Activated CD4-positive, alpha-beta memory T cell treated with anti-CD3 and anti-CD28 coated beads, Interleukin-2, amount 10 ng/mL, durations not matched to agents 7 days and 5 days (primary cell): ENCODE data around the gene KLF3. TPM values are rescaled to one million over a fixed set of nuclear protein-coding genes. Genes with fewer than 3 reads are reported as not detected.

ENCODE experiments used
- CTCF ChIA-PET: fragments of 350-600 bp; sonication (Branson Sonifier 250); formaldehyde crosslinking; loops from one replicate; lab custom pipeline; 2021; ENCODE audit warnings: antibody characterized with exemption, inconsistent platforms; lab: Charles Lee
- POLR2A ChIA-PET: fragments of 350-600 bp; sonication (Branson Sonifier 250); formaldehyde crosslinking; loops from one replicate; lab custom pipeline; 2021; ENCODE audit warnings: antibody characterized with exemption; lab: Charles Lee
- DNase-seq: peaks from one replicate; pipeline ENCODE4 v3.0.0-alpha.2; 2020
- H3K27ac Mint-ChIP-seq: one replicate; pipeline ENCODE4 v1.8.0; 2021; ENCODE audit warnings: mild to moderate bottlenecking, mixed read lengths
- H3K27me3 Mint-ChIP-seq: one replicate; pipeline ENCODE4 v1.8.0; 2021; ENCODE audit warnings: mixed read lengths
- H3K36me3 Mint-ChIP-seq: one replicate; pipeline ENCODE4 v1.8.0; 2021; ENCODE audit warnings: low read depth, mixed read lengths
- H3K4me1 Mint-ChIP-seq: one replicate; pipeline ENCODE4 v1.8.0; 2021; ENCODE audit warnings: mixed read lengths
- H3K4me3 Mint-ChIP-seq: one replicate; pipeline ENCODE4 v1.8.0; 2021; ENCODE audit warnings: mild to moderate bottlenecking, mixed read lengths
- H3K9me3 Mint-ChIP-seq: one replicate; pipeline ENCODE4 v1.8.0; 2021; ENCODE audit warnings: mixed read lengths
- total RNA-seq, 2 experiments: library from RNA; stranded (reverse); gene quantifications; one replicate each; pipeline ENCODE4 v1.2.3, GENCODE V29; 2021

Gene KLF3
- total RNA-seq, 2 experiments from 2014 or later, result 21.9 to 22.1 TPM

DNA sequence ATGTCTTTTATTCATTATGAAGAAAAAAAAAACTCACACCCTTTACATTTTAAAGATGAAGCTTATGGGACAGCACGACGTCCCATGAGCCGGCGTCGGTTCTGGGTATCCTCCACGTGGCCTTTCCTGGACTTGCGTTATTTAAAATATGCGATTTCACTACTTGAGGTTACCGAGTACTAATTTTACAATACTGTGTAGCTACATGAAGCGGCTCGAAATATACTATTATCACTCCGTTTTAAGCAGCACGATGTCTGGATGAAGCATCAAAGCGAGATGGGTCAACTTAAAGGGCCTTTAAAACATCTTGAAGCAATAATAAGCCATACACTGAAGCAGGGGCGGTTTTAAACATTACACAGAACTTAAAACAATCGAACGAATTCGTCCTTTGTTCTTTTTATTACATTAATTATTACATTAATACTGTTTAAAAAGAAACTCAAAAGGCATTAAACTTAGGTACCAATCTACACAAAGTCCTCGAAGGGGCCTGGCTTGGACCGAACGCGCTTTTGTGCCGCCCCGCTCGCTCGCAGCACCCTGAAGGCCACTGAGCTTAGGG, 1.4 kb upstream of the KLF3 start:
- DNase-seq, result no peak
- Mint-ChIP-seq H3K4me3 (peak overlapping the region; percentile 73), H3K36me3 (peaks cover 16% of the 10 kb centered on the region), H3K9me3 (no peaks in the 10 kb centered on the region), H3K27ac (peak overlapping the region; percentile 64), H3K4me1 (peaks cover 44% of the 10 kb centered on the region), H3K27me3 (peaks cover 46% of the 10 kb centered on the region)
- CTCF ChIA-PET, result interaction anchor here (0.9 to 1.8 kb wide), 3 partner anchors 8 to 483 kb away, joined by 3 to 5 read pairs (median 3); no protein-coding TSS in a partner anchor
- POLR2A ChIA-PET, result interaction anchor here (0.7 to 2.0 kb wide), 12 partner anchors 8 to 533 kb away, joined by 3 to 21 read pairs (median 4); no protein-coding TSS in a partner anchor

DNA sequence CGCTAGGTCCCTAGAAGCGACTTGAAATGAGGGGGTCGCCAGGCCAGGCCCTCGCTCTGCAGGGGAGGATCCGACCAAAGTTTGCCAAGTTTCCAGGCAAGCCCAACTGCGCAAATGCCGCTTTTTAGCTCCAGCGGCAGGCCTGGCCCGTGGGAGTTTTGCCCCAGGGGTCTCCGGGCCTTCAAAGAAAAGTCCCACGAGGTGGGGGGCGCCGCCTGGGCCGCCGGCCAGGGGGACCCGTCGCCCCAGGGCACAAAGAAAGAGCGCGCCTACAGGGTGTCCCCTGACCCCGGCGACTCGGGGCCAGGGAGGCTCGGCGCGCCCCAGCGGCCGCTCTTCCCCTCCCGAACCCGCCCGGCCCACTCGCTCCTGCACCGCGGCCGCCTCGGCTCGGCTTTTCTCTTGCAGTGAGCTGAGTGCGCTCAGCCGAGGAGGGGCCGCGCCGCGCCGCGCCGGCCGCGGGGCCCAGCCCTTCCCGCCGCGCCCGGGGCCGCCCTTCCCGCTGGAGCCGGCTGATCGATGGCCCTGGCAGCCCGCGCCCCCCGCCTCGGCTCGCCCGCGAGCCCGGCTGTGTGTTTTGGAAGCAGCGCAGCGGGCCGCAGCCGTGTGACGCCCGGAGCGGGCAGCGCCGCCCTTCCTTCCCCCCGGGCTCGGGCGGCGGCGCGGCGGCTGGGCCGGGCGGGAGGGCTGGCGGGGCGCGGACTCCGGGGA, 754 bp upstream of the KLF3 start:
- CTCF ChIA-PET, result interaction anchor here (0.9 to 1.8 kb wide), 3 partner anchors 9 to 484 kb away, joined by 3 to 5 read pairs (median 3); no protein-coding TSS in a partner anchor
- H3K27ac Mint-ChIP-seq, result peak overlapping the region; percentile 64

DNA sequence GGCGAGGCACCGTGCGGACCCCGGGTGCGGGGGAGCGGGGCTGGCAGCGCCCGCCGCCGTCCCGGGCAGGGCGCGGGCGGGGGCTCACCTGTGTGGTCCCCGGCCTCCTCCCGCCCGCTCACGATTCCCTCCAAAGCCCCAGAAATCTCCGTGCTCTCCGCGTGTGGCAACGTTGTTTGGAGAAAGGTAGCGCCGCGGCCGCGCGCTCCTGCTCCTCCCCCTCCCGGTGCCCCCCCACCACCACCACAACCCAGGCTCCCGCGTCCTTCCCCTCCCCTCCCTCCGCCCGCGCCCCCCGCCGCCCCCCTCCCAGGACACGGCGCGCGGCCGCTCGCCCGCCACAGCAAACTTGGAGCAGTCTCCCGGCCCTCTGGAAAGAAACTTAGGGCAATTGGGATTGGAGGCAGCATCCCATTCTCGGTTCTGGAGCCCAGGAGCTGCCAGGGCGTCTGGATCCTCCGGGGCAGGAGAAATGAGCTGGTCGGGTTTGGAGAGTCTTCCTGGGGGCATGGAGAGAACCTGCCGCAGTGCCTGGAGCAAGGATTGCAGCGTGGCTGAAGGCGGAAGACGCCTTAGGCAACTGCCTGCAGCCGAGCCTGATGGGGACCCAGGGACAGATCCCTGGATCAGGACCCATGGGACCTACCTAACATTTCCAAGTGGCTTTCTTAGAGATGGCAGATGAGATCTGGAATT, 855 bp downstream of the KLF3 start:
- no peak for DNase-seq
- POLR2A ChIA-PET, result interaction anchor here (0.6 to 2.7 kb wide), 7 partner anchors 10 to 536 kb away, joined by 3 to 19 read pairs (median 3); no protein-coding TSS in a partner anchor
- CTCF ChIA-PET, result no interaction called here
- Mint-ChIP-seq H3K9me3 (no peaks in the 10 kb centered on the region), H3K27ac (peak overlapping the region; percentile 60), H3K36me3 (peaks cover 13% of the 10 kb centered on the region), H3K4me1 (peaks cover 52% of the 10 kb centered on the region), H3K27me3 (peaks cover 42% of the 10 kb centered on the region), H3K4me3 (peak overlapping the region; percentile 85)

More for the DNA sequence above, 754 bp upstream of the KLF3 start:
- Mint-ChIP-seq H3K36me3 (peaks cover 14% of the 10 kb centered on the region), H3K9me3 (no peaks in the 10 kb centered on the region), H3K27me3 (peaks cover 46% of the 10 kb centered on the region), H3K4me3 (peak overlapping the region; percentile 73), H3K4me1 (peaks cover 47% of the 10 kb centered on the region)
- POLR2A ChIA-PET, result interaction anchor here (0.9 to 2.0 kb wide), 11 partner anchors 9 to 533 kb away, joined by 3 to 21 read pairs (median 5); no protein-coding TSS in a partner anchor
- DNase-seq, result no peak

DNA sequence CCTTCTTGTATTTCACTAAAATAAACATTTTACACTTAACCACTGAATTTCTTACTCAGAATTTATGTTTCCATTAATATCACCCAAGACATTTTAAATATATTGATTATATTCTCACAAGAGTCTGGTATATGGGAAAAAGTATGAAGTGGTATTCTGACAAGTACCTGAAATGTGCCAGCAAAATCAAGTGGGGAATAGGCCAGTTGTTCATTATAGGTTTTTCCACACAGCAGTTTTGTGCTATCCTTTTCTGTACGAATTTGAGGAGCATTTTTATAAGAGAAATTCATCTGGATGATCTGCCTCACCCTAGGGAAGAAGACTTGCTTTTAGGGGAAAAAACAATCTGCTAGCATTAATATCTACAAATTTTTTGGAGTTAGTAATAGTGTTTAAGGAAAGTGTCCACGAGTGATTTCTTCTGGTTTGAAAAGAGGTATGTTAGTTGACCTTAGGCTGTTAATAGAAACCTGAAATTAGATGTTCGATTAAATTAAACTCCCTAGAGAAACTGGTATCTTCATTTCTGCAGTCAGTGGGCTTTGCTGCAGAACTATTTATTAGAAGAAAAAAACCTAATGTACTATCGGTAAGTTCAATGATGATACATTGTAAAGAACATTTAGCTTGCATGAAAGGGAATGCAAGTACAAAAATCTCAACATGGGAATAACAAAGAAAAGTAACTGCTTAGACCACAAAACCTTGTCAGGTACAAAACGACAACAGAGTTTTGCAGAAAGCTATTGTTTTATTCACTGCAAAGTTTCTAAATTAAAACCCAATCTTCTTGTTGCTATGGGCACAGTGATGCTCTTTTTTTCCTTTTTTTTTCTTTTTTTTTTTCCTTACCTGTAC, 1.8 kb downstream of the KLF3 start:
- peaks cover 42% of the 10 kb centered on the region for H3K27me3 Mint-ChIP-seq
- POLR2A ChIA-PET, result interaction anchor here (0.6 to 2.7 kb wide), 14 partner anchors 11 to 537 kb away, joined by 3 to 19 read pairs (median 5); no protein-coding TSS in a partner anchor
- CTCF ChIA-PET, result interaction anchor here (0.6 to 3.1 kb wide), 6 partner anchors 9 to 1032 kb away, joined by 3 to 19 read pairs (median 4); no protein-coding TSS in a partner anchor
- no peak for DNase-seq
- no peaks in the 10 kb centered on the region for H3K9me3 Mint-ChIP-seq
- H3K4me3 Mint-ChIP-seq, result peak overlapping the region; percentile 85
- H3K36me3 Mint-ChIP-seq, result peaks cover 16% of the 10 kb centered on the region
- H3K27ac Mint-ChIP-seq, result no peak overlapping the region
- H3K4me1 Mint-ChIP-seq, result peaks cover 60% of the 10 kb centered on the region

DNA sequence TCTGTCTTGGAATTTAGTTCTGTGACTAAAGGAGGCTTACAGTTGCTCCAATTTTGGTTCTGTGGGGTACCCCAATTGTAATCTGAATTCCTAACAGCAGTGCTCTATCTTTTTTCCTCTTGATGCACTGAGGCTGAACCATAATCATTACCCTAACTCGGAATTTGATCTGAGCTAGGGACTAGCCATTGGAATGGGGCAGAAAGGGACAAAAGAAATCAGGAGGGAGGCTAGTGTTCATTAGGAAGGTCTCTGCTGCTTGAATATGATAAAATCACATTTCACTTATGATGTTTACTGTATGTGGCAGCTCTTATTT, 2.7 kb downstream of the KLF3 start:
- Mint-ChIP-seq H3K9me3 (no peaks in the 10 kb centered on the region), H3K4me3 (peak overlapping the region; percentile 85), H3K36me3 (peaks cover 16% of the 10 kb centered on the region), H3K27me3 (peaks cover 37% of the 10 kb centered on the region), H3K4me1 (peaks cover 67% of the 10 kb centered on the region), H3K27ac (peak overlapping the region; percentile 54)
- no peak for DNase-seq
- POLR2A ChIA-PET, result interaction anchor here (0.8 to 2.7 kb wide), 10 partner anchors 12 to 538 kb away, joined by 3 to 19 read pairs (median 6); no protein-coding TSS in a partner anchor
- CTCF ChIA-PET, result interaction anchor here (0.7 to 3.1 kb wide), 6 partner anchors 16 to 598 kb away, joined by 3 to 19 read pairs (median 4); no protein-coding TSS in a partner anchor

DNA sequence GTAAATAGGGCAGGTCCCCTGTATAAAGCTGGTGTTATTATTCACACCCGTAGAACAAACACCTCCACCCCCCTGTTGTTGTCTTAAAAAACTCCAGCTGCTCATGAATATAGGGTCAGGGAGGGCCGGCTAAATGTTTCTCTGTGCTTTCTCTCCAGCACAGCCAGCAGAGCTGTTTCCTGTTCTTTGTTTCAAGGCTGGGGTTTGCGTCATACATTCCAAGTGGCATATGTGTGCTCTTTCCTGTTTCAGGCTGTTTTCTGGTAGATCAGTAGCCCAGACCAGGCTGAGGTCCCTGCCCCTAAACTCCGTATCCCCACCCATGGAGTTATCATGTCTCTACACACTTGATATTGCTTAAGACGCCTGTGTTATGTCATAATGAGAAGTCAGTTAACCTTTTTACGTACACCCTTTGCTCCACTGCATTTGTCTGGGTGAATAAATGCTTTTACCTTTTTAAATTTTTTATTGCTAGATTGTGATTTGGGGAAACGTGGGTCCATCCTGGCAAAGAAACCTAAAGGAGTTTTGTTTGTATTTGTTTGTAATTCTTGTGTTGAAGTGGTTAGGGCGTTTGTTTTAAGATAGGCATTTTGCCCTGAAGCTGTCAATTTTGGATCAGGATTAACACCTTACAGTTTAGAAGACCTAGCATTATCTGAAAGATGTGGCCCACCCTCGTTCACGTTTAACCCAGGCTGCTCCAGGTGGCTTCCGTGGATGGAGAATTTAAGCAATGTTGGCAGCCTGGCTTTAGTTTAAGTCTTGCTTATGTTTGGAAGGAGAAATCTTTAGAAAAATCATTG, 3.3 kb downstream of the KLF3 start:
- Mint-ChIP-seq H3K9me3 (no peaks in the 10 kb centered on the region), H3K27me3 (peaks cover 32% of the 10 kb centered on the region), H3K27ac (peak overlapping the region; percentile 54), H3K4me1 (peaks cover 67% of the 10 kb centered on the region), H3K36me3 (peaks cover 12% of the 10 kb centered on the region), H3K4me3 (peak overlapping the region; percentile 85)
- ChIA-PET POLR2A (interaction anchor here (0.8 to 2.7 kb wide), 10 partner anchors 13 to 538 kb away, joined by 3 to 19 read pairs (median 6); no protein-coding TSS in a partner anchor), CTCF (interaction anchor here (0.7 to 3.1 kb wide), 6 partner anchors 15 to 598 kb away, joined by 3 to 19 read pairs (median 4); no protein-coding TSS in a partner anchor)
- peak; percentile 50 for DNase-seq

DNA sequence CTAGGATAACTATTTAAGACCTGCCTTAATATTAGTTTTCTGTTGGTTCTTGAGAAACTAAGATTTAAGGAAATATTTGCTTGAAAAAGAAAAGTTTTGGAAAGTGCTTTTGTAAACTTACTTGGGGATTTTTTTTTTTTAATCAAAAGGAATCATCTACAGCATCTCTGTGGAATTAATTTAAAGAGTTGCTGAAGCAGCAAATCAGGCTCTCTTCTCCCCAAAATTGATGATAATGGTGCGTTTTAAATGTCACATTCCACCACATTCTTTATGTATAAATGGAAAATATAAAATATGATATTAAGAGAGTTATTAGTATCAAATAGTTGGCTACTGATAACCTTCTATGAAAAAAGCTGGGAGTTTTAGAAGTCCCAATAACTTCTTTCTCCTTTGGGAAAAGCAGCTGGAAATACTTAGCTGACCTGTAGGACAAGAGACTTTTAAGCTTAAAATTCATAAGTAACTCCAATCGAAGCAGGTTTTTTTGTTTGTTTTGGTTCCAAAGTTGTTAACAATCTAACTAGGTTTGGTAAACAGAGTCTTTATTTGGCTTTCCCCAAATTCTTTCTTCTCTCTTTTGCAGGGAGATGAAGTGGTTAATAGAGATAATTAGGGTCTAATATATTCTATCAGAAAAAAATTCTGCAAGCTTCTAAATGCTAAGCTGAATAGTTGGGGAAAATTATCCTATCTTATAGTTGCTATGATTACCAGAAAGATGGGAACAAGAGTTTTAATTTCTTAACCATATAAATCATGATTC, 4.4 kb downstream of the KLF3 start:
- no peaks in the 10 kb centered on the region for H3K9me3 Mint-ChIP-seq
- H3K36me3 Mint-ChIP-seq, result peaks cover 12% of the 10 kb centered on the region
- peaks cover 74% of the 10 kb centered on the region for H3K4me1 Mint-ChIP-seq
- H3K4me3 Mint-ChIP-seq, result no peak overlapping the region
- H3K27me3 Mint-ChIP-seq, result peaks cover 32% of the 10 kb centered on the region
- DNase-seq, result no peak
- ChIA-PET CTCF (interaction anchor here (1.3 to 3.1 kb wide), 3 partner anchors 349 to 489 kb away, joined by 10 to 19 read pairs (median 13); no protein-coding TSS in a partner anchor), POLR2A (interaction anchor here (1.2 to 2.6 kb wide), 3 partner anchors 14 to 345 kb away, joined by 3 to 7 read pairs (median 3); no protein-coding TSS in a partner anchor)
- H3K27ac Mint-ChIP-seq, result no peak overlapping the region

DNA sequence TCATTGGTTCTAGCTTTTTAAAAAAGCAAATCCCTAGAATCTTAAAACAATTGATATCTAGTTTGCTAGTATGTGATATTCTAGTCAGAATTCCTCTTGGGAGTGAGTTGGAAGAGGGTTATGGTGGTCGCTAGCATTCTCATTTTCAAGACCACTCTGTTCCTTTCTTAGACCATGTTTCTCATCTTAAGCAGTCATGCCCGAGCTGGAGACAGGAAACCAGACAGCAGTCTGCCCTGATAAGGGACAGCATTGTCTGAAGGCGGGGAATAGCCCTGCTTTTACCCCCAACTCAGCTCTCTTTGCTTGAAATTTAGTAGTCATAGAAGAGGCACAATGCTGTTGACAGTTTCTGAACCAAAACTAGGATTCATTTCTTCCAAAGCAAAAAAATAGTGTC, 5.2 kb downstream of the KLF3 start:
- Mint-ChIP-seq H3K9me3 (no peaks in the 10 kb centered on the region), H3K4me1 (peaks cover 82% of the 10 kb centered on the region), H3K36me3 (peaks cover 12% of the 10 kb centered on the region), H3K27ac (no peak overlapping the region), H3K27me3 (peaks cover 32% of the 10 kb centered on the region), H3K4me3 (no peak overlapping the region)
- no peak for DNase-seq
- POLR2A ChIA-PET, result interaction anchor here (1.2 to 1.4 kb wide), 2 partner anchors 15 to 346 kb away, joined by 3 read pairs; no protein-coding TSS in a partner anchor
- CTCF ChIA-PET, result interaction anchor here (1.3 kb wide), 1 partner anchor 350 kb away, joined by 10 read pairs; no protein-coding TSS in a partner anchor

DNA sequence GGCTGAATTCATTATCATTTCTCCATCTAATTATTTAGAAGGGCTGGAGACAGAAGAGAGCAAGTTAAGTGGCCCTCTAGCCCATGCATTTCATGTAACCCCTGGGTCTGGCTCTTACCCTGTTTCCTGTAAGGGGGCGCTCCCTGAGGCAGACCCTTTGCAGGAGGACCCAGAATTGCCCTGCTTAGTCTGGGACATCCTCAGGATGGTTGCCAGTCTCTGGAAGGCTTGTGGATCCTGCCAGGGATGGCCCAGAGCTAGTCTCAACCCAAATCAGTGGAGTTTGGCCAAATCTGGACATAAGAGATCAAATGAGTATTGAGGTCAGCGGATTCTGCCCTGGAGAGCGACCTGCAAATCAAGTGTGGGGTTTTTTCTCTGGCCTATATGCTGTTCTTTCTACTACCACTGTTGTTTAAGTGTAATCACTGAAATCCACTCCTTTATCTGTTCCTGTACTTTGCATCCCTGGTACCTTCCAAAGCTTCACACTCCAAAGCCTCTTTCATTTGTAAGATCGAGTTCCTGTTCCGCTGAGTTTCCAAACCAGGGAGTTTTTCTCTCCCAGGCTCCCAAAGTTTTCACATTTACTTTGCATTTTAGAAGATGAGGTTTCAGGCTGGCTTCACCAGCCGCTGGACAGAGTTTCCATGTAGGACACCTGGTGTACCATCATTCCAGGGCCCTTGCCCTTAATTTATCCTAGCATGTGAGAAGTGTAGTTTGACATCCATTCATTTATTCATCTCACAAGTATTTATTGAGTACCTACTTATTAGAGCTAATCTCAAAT, 6.3 kb downstream of the KLF3 start:
- no peak overlapping the region for H3K4me3 Mint-ChIP-seq
- DNase-seq, result no peak
- ChIA-PET CTCF (interaction anchor here (1.1 to 1.2 kb wide), 2 partner anchors 351 to 491 kb away, joined by 3 to 4 read pairs; no protein-coding TSS in a partner anchor), POLR2A (interaction anchor here (1.0 kb wide), 1 partner anchor 141 kb away, joined by 3 read pairs; no protein-coding TSS in a partner anchor)
- peaks cover 8% of the 10 kb centered on the region for H3K36me3 Mint-ChIP-seq
- no peaks in the 10 kb centered on the region for H3K9me3 Mint-ChIP-seq
- peaks cover 89% of the 10 kb centered on the region for H3K4me1 Mint-ChIP-seq
- no peak overlapping the region for H3K27ac Mint-ChIP-seq
- peaks cover 28% of the 10 kb centered on the region for H3K27me3 Mint-ChIP-seq
